Effector CD8-positive, alpha-beta T cell (primary cell): ENCODE data around the gene EMX1.
"Not testable (repeated sequence)": the region's sequence is repeated elsewhere in the genome, so short reads cannot be mapped to it uniquely, and the experiment has no call there.

Source experiments
- DNase-seq: peaks from one replicate; lab custom pipeline; 2025; lab: John Stamatoyannopoulos, UW

Gene EMX1

GRCh38 chr2:72900191-72900825, 17.0 kb upstream of the EMX1 start:
- no peak for DNase-seq

DNA sequence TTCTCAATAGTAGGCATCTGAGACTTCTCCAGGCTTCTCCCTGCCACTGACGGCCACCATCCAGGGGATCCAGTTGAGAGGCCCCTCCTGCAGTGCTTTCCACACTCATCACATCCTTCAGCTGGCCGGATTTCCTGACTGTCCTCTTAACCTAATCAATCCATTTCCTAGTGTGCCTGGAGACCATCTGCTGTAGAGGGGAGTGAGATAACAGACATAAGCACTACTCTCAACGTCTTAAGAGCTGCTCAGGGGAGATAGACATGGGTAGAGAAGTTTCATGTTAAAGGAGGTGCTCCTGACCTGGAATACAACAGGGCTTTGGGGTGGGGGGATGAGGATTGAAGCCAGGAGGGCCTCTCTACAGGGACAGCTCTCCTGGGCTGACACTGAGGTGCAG, 15.9 kb upstream of the EMX1 start:
- no peak for DNase-seq

GRCh38 chr2:72907369-72907768, 9.9 kb upstream of the EMX1 start:
- DNase-seq, result not testable (repeated sequence)

GRCh38 chr2:72908741-72909140, 8.6 kb upstream of the EMX1 start:
- no peak for DNase-seq

DNA sequence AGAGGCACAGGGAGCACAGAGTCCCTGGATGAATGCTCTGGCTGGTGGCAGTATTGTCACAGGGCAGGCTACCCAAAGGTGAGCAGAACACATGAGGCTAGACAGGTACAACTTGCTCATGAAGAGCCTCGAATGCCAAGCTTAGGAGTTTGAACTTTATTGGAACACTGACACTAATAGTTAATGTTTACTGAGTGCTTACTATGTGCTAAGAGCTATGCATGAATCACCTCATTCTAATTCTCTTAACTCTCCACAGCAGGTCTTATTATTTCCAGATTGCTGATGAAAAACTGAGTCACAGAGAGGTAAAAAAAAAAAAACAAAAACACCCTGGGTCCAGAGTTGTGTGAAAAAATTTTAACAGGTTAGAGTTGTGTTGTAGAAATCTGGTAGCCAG, 6.1 kb upstream of the EMX1 start:
- DNase-seq, result no peak

DNA sequence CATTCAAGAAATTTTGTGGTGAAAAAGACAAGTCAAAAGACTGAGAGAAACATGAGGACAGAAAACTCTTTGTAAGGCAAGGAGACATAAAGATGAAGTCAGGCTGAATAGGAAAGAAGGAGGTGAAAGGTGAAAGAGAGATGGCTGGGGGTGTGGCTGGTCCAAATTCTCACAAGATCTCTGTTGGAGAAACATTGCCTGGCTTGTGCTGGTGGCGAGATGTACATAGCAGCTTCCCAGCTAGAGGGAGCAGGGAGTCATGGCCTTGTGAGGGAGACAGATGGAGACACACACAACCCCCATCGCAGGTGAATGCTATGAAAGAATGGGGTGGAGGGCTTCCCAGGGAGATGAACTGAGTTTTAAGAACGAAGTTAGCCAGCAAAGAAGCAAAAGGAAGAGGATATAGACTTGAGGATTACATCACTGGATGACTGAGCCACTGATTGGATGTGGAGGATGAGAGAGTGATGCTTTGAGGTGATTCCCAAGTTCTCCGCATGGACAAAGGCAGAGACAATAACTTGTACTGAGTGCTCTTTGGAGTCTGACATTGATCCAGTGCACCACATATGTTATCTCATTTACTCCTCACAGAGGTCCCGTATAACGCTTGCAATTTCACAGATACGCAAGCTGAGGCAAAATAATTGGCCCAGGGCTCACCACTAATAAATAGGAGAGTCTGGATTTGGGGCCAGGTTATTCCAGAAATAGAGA, 3.7 kb upstream of the EMX1 start:
- no peak for DNase-seq

- DNase-seq, result no peak
These were observed 3.1 kb upstream of the EMX1 start for GRCh38 chr2:72914206-72914559.

GRCh38 chr2:72914589-72915319, 2.6 kb upstream of the EMX1 start:
- DNase-seq, result no peak

DNA sequence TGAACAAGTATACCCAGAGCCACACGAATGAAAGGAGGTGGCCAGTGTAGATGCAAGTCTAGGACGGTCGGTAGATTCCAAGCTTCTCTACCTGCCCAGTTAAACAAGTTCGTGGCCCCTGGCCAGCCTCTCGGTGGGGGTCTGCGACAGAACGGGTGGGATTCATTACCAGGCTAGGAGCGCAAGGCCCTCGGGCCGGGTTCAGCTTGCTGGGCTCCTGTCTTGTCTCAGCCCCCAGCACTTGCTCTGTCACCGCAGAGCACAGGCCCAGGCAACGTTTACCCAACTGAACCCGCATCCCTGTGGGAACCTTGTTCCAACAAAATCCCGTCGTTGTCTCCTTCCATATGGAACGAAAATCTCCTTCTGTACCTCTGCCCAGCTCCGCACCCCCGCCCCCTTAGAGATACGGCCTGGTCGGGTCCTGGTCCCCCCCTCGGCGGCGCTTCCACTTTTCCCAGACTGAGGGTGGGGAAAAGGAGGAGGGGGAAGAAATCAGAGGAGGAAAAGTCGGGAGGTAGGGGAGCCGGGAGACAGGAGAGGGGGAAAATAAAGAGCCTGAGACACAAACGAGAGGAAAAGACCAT, 1.9 kb upstream of the EMX1 start:
- no peak for DNase-seq

GRCh38 chr2:72915907-72916742, 1.2 kb upstream of the EMX1 start:
- no peak for DNase-seq

GRCh38 chr2:72916743-72917137, 579 bp upstream of the EMX1 start:
- no peak for DNase-seq

DNA sequence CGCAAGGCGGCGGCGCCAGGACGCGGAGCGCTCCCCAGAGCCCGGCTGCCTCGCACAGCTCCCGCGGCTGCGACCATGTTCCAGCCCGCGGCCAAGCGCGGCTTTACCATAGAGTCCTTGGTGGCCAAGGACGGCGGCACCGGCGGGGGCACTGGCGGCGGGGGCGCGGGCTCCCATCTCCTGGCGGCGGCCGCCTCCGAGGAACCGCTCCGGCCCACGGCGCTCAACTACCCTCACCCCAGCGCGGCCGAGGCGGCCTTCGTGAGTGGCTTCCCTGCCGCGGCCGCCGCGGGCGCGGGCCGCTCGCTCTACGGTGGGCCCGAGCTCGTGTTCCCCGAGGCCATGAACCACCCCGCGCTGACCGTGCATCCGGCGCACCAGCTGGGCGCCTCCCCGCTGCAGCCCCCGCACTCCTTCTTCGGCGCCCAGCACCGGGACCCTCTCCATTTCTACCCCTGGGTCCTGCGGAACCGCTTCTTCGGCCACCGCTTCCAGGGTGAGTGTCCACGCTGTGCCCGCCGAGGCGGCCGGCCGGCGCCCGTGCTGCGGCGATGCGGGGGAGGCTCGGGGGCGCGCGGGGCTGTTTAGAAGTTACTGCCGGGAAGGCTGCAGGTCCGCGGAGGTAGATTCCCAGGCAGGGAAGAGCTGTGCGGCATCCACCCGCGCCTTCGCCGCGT, 696 bp downstream of the EMX1 start:
- DNase-seq, result no peak

DNA sequence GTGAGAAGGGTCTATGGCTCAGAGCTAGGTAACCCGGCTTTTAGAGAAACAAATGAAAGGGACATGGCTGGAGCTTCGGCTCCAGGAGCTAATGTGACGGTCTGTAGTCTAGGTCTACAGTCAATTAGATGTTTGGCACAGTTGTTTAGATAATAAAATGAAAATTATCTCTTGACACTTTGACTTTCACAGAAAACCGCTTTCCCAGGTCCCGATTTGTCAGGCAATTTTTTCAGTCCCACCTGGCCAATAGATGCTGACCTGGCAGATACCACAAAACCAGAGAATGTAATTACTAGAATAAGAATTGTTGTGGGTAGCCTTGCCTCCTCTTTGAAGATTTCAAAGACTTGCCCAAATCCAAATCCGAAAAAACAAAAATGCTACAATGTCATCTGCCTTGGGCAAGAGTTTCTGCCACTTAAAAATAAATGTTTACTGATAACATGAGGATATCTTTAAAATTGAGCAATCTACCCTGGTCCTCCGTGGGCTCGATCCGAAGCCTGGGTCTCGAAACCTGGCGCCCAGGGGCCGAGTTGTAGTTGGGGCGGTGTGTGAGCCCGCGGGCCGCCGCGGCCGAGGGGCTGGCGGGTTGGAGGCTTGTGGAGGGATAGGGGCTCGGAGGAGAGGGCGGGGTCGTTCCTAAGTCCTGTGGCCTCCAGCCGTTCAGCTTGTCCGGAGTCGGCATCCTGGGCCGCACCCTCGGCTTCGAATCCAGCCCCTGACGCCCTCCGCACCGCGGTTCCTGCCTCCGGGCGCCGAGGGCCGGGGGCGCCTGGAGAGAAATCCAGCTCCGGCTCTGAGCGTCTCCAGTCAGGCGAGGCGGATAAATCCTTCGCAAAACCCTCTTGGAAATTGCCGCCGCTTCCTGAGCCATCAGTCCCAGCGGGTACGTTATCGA, 2.3 kb downstream of the EMX1 start:
- no peak for DNase-seq

GRCh38 chr2:72920318-72921087, 3.2 kb downstream of the EMX1 start:
- no peak for DNase-seq

DNA sequence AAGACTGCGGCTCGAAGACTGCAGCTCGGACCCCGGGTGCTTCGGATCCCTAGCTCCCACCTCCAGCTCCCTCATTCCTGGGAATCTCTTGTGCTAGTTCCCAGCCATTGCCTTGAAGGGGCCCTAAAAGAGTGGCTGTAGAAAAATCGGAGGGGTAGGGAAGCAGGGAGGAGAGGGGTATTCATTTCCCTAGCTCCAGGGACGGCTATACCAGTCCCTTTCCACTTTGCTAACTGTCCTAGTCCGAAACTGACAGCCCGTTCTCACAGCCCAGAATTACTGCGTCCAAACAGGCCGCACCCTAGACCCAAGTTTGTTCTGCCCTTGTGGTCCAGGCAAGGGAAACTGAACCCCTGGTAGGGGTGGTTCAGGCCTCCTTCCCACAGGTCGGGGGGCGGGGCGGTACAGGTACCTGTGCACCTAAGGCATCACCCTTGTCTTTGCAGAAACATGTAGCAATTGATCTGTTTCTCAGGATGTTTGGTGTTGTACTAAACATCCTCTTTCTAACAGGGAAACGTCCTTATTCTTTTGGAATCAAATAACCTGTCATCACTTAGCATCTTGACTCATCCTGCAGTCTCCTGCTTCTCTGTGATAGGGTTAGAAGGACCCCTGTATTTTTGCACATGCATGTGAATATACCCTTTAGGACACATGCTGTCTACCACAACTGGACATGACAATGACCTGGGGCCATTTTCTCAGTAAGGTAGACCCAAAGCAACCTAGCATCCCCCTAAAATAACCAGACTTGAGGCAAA, 4.0 kb downstream of the EMX1 start:
- no peak for DNase-seq

GRCh38 chr2:72921853-72922252, 4.5 kb downstream of the EMX1 start:
- no peak for DNase-seq

GRCh38 chr2:72923833-72924352, 6.6 kb downstream of the EMX1 start:
- DNase-seq, result no peak
